SH-SY5Y (cell line): ENCODE data around the gene FAM184A.

Experiments
- GATA2 ChIP-seq: IDR thresholded peaks from 2 replicates; pipeline ENCODE4 v1.6.1; 2011; ENCODE audit warnings: mild to moderate bottlenecking, low read depth, low read length
- GATA3 ChIP-seq: IDR thresholded peaks from 2 replicates; pipeline ENCODE4 v1.6.1; 2011; ENCODE audit warnings: low read depth, mild to moderate bottlenecking, low read length, moderate library complexity

Gene FAM184A

GRCh38 chr6:119109654-119110325, 31.3 kb upstream of the FAM184A start:
- TF ChIP-seq GATA3 (no peak), GATA2 (no peak)

- TF ChIP-seq GATA2 (no peak), GATA3 (no peak)
Measured at GRCh38 chr6:119108076-119108475, 29.6 kb upstream of the FAM184A start.

- TF ChIP-seq GATA3, result no peak
- TF ChIP-seq GATA2, result no peak
Measured at GRCh38 chr6:119105282-119105681, 26.8 kb upstream of the FAM184A start.

- TF ChIP-seq GATA2, result no peak
- TF ChIP-seq GATA3, result no peak
Measured at GRCh38 chr6:119102901-119103300, 24.4 kb upstream of the FAM184A start.

GRCh38 chr6:119100115-119100514, 21.7 kb upstream of the FAM184A start:
- TF ChIP-seq GATA3 (no peak), GATA2 (no peak)

GRCh38 chr6:119096721-119097565, 18.5 kb upstream of the FAM184A start:
- TF ChIP-seq GATA2 (no peak), GATA3 (no peak)

- TF ChIP-seq GATA2 (no peak), GATA3 (no peak)
Measured at GRCh38 chr6:119090256-119090655, 11.8 kb upstream of the FAM184A start.

- TF ChIP-seq GATA3 (no peak), GATA2 (no peak)
Measured at GRCh38 chr6:119084784-119085183, 6.3 kb upstream of the FAM184A start.

GRCh38 chr6:119083007-119083406, 4.5 kb upstream of the FAM184A start:
- TF ChIP-seq GATA3 (no peak), GATA2 (no peak)

GRCh38 chr6:119079283-119079809, 882 bp upstream of the FAM184A start:
- TF ChIP-seq GATA3, result no peak
- no peak for TF ChIP-seq GATA2

GRCh38 chr6:119077643-119078375, 655 bp downstream of the FAM184A start:
- no peak for TF ChIP-seq GATA3
- TF ChIP-seq GATA2, result no peak

GRCh38 chr6:119077391-119077642, 1.1 kb downstream of the FAM184A start:
- TF ChIP-seq GATA2 (no peak), GATA3 (no peak)

- TF ChIP-seq GATA2 (no peak), GATA3 (no peak)
Measured at GRCh38 chr6:119076576-119077390, 1.7 kb downstream of the FAM184A start.

GRCh38 chr6:119076173-119076572, 2.3 kb downstream of the FAM184A start:
- TF ChIP-seq GATA2, result no peak
- no peak for TF ChIP-seq GATA3
